Fibroblast of villous mesenchyme (primary cell): ENCODE results near the gene FAHD2B. TPM values are rescaled to one million over a fixed set of nuclear protein-coding genes. Genes with fewer than 3 reads are reported as not detected.
"Not testable (repeated sequence)": the region's sequence is repeated elsewhere in the genome, so short reads cannot be mapped to it uniquely, and the experiment has no call there.

Experiments used
- DNase-seq: peaks from one replicate; pipeline ENCODE4 v3.0.0-alpha.2; 2010; ENCODE audit warnings: low read depth
- H3K4me3 ChIP-seq: 2 replicates; pipeline ENCODE4 v1.5.1; 2011; ENCODE audit warnings: low read depth, mild to moderate bottlenecking, low read length
- CTCF ChIP-seq: IDR thresholded peaks from 2 replicates; pipeline ENCODE4 v1.5.1; 2012; ENCODE audit warnings: low read depth, mild to moderate bottlenecking, low read length; ENCODE audit not compliant: insufficient read depth
- total RNA-seq: library from RNA; depleted of rRNA; stranded (reverse); fragments of >200 nt; gene quantifications from 2 replicates; pipeline ENCODE4 v1.2.3, GENCODE V29; 2012

Gene FAHD2B
- total RNA-seq, 1 donor, result 3.0 TPM

- H3K4me3 ChIP-seq, DNase-seq: not testable (repeated sequence)
Measured at GRCh38 chr2:97085093-97085492, 9.6 kb downstream of the FAHD2B start.

GRCh38 chr2:97083516-97083915, 11.2 kb downstream of the FAHD2B start:
- DNase-seq, result not testable (repeated sequence)

DNA sequence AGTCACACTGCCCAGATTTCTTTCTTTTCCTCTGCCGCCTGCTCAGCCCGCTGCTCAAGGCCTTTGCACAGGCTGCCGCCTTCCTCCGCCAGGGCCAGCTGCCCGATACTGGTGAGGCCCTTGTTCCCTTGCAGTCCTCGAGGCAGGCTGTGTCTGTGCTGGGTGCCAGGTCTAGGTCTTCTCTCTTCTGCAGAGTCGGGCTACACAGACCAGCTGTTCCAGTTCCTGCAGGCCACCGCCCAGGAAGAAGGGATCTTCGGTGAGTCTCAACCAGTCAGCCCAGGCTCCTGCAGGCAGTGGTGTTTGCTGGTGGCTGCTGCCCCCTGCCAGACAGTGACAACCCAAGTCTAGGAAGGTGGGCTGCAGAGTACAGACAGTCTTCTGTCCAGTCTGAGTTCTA, 12.5 kb downstream of the FAHD2B start:
- not testable (repeated sequence) for DNase-seq

More at GRCh38 chr2:97083516-97083915, 11.2 kb downstream of the FAHD2B start:
- not testable (repeated sequence) for H3K4me3 ChIP-seq

GRCh38 chr2:97080855-97081254, 13.8 kb downstream of the FAHD2B start:
- not testable (repeated sequence) for H3K4me3 ChIP-seq, DNase-seq

More for the DNA sequence above, 12.5 kb downstream of the FAHD2B start:
- H3K4me3 ChIP-seq, result not testable (repeated sequence)

DNA sequence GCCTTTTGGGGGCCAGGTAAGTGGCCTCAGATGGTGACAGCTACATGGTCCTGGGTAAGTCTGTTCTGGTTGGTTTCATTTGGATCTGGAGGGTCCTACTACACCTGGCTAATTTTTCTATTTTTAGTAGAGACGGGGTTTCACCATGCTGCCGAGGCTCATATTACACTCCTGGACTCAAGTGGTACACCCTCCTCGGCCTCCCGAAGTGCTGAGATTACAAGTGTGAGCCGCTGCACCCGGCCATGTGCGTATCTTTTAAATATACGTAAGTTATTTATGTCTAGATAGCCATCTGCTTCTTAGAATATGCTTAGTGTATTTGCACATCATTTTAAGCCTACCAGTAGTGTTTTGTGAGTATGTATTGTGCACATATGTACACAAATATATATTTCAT, 17.5 kb downstream of the FAHD2B start:
- H3K4me3 ChIP-seq, DNase-seq: not testable (repeated sequence)

DNA sequence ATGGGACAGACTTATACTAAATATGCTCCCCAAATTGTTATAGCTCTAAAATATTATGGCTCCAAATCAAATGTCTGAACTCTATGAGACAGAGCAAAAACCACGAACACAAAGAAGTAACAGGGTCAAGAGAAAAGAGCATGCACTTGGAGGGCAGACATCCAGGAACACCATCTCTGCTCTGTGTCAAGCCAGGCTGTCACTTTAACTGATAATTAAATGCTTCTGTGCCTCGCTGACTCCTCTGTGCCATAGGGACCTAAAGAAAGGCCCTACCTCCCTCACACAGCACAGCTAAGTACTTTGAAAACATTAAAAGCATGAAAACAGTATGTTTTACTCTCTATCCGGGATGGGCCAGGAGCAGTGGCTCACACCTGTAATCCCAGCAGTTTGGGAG, 23.8 kb downstream of the FAHD2B start:
- H3K4me3 ChIP-seq, result not testable (repeated sequence)

GRCh38 chr2:97068722-97069121, 26.0 kb downstream of the FAHD2B start:
- H3K4me3 ChIP-seq, result not testable (repeated sequence)

More for the DNA sequence above, 23.8 kb downstream of the FAHD2B start:
- DNase-seq, result not testable (repeated sequence)

DNA sequence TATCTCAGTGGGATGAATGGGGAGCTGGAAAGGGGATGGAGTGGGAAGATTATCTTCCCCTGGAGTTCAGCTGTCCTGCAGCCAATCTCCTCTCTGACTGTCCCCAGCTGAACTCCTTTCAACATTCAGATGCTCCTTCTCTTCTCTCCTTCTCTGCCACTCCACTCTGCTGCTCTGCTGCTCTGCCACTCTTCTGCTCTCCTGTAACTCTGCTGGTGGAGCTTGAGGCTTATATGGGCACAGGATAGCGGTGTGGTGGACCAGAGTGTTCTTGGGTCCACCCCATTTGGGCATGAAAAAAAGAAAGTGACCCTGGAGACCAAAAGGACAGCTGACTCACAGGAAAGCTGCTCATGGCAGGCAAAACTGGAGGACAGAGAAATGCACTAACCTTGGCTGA, 26.6 kb downstream of the FAHD2B start:
- no peak overlapping the region for H3K4me3 ChIP-seq
- no peak for TF ChIP-seq CTCF
- DNase-seq, result peak; percentile 0

More at GRCh38 chr2:97068722-97069121, 26.0 kb downstream of the FAHD2B start:
- DNase-seq, result not testable (repeated sequence)

DNA sequence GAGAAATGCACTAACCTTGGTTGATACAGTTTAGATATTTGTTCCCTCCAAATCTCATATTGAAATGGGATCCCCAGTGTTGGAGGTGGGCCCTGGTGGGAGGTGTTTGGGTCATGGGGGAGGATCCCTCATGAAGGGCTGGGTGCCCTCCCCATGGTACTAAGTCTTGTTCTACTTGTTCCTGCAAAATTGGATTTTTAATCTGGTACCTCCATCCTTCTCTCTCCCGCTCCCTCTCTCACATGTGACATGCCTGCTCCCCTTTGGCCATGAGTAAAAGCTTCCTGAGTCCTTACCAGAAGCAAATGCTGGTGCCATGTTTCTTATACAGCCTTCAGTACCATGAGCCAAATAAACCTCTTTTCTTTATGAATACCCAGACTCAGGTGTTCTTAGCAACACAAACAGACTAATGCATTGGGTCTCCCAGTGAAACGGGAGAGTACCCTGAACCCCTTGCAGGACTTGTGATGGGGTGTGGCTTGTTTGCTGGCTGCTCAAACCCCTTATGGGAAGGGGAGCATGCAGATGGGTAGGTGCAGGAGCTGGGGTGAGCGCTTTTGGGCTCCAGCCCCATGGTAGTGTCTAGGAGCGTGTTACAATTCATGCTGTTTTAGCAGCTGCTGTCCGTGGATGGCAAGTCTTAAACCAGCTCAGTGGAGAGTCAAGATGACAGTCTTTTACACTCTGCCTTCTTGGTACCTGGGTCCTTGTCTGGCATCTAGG, 27.2 kb downstream of the FAHD2B start:
- DNase-seq, result peak; percentile 2
- no peak for TF ChIP-seq CTCF
- H3K4me3 ChIP-seq, result no peak overlapping the region

GRCh38 chr2:97066030-97066429, 28.7 kb downstream of the FAHD2B start:
- H3K4me3 ChIP-seq, DNase-seq: not testable (repeated sequence)

GRCh38 chr2:97062020-97062419, 32.7 kb downstream of the FAHD2B start:
- DNase-seq, H3K4me3 ChIP-seq: not testable (repeated sequence)

DNA sequence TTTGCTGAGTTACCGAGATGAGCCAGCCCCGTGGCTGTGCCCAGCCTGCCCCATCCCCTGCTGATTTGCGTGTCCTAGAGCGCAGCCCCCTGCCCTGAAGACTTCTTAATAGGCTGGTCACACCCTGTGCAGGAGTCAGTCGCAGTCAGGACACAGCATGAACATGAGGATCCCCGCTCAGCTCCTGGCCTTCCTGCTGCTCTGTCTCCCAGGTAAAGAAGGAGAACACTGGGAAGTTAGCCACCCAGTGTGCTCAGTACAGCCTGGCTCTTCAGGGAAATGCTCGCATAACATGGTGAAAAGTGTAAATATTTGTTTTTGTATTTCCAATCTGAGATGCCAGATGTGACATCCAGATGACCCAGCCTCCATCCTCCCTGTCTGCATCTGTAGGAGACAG, 34.9 kb downstream of the FAHD2B start:
- DNase-seq, H3K4me3 ChIP-seq: not testable (repeated sequence)

- not testable (repeated sequence) for DNase-seq, H3K4me3 ChIP-seq
Measured at GRCh38 chr2:97056150-97056549, 38.5 kb downstream of the FAHD2B start.

DNA sequence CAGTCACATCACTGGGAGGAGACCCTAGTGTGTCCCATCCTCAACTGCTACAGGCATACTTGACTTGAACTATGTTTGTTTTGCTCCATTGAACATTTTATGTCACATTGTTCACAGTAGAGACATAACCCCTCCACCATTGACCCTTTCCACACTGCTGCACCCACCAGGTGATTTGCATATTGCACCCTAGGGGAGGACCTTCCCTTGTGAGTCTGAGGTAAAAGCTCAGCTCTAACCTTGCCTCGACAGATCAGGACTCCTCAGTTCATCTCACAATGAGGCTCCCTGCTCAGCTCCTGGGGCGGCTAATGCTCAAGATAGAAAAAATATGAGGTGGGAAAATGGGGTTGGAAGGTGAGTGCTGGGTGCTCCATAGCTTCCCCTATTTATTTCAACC, 44.6 kb downstream of the FAHD2B start:
- not testable (repeated sequence) for H3K4me3 ChIP-seq, DNase-seq

DNA sequence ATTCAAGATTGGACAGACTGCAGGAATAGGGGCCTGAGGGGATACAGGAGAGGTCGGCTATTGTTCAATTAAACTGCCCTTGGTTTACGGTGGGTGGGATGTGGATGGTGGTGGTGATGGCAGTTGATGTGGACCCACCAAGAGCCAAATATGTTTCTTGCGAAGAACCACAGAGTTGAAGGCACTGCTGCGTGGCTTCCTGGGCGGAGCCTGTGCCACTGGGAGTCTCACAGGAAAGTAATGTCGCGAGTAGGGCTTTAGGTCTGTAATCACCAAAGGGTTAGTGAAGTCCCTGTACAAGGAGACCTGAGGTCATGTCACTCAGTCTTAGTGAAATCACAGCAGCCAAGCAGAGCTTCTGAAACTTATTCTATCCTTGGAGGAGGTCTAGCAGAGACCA, 46.2 kb downstream of the FAHD2B start:
- not testable (repeated sequence) for H3K4me3 ChIP-seq, DNase-seq

DNA sequence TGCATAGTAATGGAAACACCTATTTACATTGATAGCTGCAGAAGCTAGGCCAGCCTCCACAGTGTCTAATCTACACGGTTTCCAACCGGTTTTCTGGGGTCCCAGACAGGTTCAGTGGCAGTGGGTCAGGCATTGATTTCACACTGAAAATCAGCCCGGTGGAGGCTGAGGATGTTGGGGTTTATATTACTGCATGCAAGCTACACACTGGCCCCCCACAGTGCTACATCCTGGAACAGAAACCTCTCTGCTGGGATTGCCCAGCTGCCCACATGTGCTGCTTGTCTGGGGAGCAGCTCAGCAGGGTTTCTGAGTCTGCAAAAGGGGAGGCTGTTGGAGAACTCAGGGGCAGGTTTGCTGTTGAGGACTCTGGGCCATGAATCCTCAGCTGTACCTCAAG, 48.0 kb downstream of the FAHD2B start:
- not testable (repeated sequence) for DNase-seq, H3K4me3 ChIP-seq

GRCh38 chr2:97045895-97046499, 48.7 kb downstream of the FAHD2B start:
- not testable (repeated sequence) for DNase-seq, H3K4me3 ChIP-seq
